GM12892 (cell line): ENCODE results near the gene OR10A6.

ENCODE experiments used
- POLR2A ChIP-seq: IDR thresholded peaks from 2 replicates; pipeline ENCODE4 v1.6.1; 2011; ENCODE audit warnings: low read depth, low read length, control low read depth
- POLR2AphosphoS5 ChIP-seq: IDR thresholded peaks from 2 replicates; pipeline ENCODE4 v1.6.1; 2011; ENCODE audit warnings: low read depth, low read length, control low read depth
- TAF1 ChIP-seq: IDR thresholded peaks from 2 replicates; pipeline ENCODE4 v1.6.1; 2011; ENCODE audit warnings: low read depth, mild to moderate bottlenecking, control low read depth, low read length, borderline replicate concordance

- TF ChIP-seq POLR2A (no peak), POLR2AphosphoS5 (no peak), TAF1 (no peak)
Measured at GRCh38 chr11:7894251-7894650, 36.8 kb downstream of the OR10A6 start.
